ENCODE measurements around the gene CLVS2.

Gene CLVS2

GRCh38 chr6:123027408-123027807 lies 31.4 kb downstream of the CLVS2 start:
- DNase-seq: no peak

- no peak for DNase-seq
Measured at GRCh38 chr6:123028263-123028662, 32.2 kb downstream of the CLVS2 start.

GRCh38 chr6:123030282-123030681 lies 34.2 kb downstream of the CLVS2 start:
- DNase-seq: no peak

- DNase-seq: no peak
Measured at GRCh38 chr6:123036648-123037047, 40.6 kb downstream of the CLVS2 start.

- no peak for DNase-seq
Measured at GRCh38 chr6:123039431-123039830, 43.4 kb downstream of the CLVS2 start.

DNA sequence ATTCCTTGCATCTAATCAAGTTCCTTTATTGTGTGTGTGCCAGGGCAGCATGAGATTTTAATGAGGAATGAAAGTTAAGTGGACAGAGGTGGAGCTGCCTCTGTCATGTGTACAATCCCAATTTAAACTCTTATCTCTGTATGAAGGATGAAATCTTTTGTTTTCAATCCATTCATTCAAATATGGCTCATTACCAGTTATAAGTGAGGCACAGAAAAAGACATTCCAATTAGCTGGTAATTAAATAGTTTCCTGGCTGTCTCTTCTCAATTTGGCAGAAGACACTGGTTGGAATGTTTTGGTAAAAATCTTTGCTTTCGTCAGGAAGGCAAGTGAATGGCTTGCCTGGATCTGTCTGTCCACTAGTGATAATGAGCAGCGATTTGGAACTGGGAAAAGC lies 46.4 kb downstream of the CLVS2 start:
- no peak for DNase-seq

- no peak for DNase-seq
Measured at GRCh38 chr6:123044341-123044860, 48.4 kb downstream of the CLVS2 start.

GRCh38 chr6:123053602-123054225 lies 57.7 kb downstream of the CLVS2 start:
- no peak for DNase-seq

DNA sequence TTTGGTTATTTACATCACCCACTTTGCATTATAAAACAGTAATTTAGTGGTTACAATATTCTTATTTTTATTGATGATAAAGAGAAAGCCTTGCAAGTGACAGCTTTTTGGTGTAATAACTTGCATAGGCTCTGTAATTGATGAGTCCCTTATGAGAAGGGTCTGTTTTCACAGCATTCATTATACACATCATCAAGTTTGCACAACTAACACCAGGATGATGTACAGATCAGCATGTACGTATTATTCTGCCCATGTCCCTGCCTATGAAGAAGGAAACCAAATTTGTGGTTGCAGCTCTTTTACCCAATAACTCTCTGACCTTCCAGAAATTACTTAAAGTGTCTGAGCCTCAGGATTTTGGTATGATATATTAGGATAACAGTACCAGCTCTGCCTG lies 59.2 kb downstream of the CLVS2 start:
- DNase-seq: no peak

DNA sequence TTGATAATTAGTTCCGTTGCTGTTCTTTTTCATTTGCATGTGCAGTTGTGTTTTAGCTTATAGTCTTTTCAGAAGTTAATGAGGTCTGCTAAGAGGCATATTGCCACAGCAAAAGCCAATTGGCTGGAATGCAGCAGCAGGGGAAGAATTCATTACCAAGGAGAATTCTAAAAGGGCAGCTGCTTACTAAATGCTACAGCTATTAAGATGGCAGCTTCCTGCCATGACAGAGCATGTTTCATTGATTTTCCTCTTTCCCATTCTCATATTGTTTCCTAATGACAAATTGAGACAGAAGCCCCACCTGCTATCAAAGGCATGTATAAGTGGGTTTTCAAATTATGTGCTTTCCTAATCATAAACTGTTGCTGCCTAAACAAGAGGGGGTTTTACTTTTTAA lies 66.6 kb downstream of the CLVS2 start:
- DNase-seq: no peak

DNA sequence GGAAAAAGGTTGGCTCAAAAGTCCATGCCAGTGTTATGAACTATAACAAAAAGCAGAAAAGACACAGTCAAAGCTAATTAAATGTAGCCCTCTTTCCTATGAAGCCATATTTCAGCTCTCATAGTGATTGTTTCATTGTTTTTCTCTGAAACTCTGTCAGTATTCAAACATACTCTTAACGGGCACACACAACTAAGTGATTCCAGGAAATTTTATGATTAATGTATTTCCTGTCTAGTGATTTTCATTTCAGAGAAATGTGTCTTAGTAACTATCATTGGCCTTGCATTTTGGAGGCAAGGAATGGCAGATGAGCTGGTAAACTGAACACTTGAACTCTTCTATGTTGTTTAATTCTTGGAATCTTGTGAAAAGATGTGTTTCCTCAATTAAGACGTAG lies 68.0 kb downstream of the CLVS2 start:
- DNase-seq: no peak

- no peak for DNase-seq
Measured at GRCh38 chr6:123074616-123075015, 78.6 kb downstream of the CLVS2 start.

GRCh38 chr6:123085403-123085802 lies 89.4 kb downstream of the CLVS2 start:
- no peak for DNase-seq

DNA sequence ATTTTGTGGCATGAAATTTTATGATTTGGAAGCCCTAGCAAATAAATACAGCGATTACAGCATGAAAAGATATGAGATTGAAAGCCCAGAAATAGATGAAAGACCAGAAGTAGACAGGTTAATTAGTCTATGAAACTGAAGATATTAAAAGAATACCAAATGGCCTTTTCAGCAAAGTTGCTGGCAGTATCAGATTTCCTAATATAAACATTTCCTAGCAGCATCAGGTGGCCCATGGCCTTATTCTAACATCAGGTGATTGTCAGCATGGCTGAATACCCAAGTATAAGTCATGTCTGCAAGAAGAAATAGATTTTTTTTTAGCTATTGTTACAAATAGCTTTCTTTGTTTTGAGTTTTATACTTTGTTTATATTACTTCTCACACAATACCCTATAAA lies 93.2 kb downstream of the CLVS2 start:
- DNase-seq: no peak

DNA sequence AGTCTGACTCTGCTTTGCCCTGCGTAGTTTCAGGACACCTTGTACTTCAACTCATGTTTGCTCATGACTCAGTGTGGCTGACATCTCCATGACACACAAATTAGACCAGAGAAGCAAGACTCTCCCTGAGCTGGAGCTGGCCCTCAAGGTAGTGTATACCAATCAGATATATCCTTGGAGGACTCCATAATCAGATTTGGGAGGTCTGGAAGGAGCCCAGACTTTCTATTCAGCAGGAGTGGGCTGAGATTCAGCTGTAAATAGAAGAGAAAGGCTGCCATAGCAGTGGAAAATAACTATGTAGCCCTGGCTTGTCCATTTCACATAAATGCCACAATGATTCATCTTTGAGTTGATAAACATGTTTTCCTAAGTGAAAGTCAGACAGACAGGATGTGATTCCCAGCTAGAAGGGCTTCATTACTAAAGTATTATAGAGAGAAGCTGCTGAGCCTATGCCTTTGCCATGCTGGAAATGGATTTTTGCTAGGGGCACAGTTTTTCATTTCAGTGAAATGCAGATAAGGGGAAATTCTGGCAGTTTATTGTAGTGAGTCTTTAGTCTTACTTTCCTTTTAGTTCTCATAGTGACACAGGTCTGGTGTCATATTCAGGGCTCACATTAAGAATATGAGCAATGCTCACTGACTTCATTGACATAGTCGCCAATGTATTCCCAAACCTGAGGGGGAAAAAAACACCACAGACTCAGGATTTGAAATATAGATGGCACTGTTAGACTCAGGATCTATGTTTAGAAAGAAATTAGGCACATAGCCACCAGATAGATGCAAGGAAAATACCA lies 95.3 kb downstream of the CLVS2 start:
- DNase-seq: peak in 1 of 2 experiments; percentile 15

DNA sequence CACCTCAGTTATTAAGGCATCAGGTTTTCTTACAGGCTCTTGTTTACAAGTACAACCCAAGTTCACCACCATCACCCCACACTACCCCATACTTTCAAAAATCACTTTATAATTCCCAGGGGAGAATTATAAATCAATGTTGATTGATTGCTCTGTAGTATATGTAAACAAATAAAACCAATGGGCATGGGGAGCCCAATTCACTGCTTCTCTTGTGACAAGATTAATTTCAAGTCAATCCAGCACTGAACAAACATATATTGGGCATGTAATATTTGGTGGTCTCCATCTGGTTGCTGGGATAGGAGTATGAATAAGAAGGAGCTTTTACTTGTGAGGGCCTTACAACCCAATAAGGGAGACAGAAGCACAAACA lies 95.8 kb downstream of the CLVS2 start:
- DNase-seq: no peak

GRCh38 chr6:123094795-123095194 lies 98.8 kb downstream of the CLVS2 start:
- no peak for DNase-seq

- no peak for DNase-seq
Measured at GRCh38 chr6:123105561-123105960, 109.5 kb downstream of the CLVS2 start.

GRCh38 chr6:123116370-123116769 lies 120.3 kb downstream of the CLVS2 start:
- no peak for DNase-seq

DNA sequence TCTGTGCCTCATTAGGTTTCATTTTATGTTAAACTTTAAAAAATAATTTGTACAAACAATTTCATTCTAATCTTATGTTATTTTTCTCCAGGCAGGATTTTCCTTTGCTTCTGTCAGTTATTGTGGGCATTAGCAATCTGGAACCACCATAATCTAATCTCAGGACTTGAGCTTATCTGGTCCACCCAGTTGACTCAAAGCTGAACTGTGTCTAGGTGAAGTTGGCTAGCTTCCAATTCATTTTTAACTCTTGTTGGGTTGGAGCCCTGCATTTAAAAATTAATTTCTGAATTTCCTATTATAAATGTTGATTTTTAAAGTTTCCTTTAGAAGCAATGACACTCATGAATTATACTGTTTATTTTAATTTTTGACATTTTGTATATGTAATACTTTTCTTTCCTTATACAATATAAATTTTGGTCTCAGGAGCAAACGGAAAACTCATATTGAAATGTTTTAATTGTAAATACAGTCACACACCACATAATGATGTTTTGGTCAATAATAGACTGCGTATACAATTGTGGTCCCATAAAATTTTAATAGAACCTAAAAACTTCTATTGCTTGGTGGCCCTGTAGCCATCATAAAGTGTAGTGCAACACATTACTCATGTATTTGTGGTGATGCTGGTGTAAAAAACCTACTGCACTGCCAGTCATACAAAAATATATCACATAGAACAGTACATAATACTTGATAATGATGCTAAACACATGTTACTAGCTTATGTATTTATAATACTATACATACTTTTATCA lies 121.3 kb downstream of the CLVS2 start:
- no peak for DNase-seq

GRCh38 chr6:123118811-123119210 lies 122.8 kb downstream of the CLVS2 start:
- no peak for DNase-seq
